GM18873 (cell line): ENCODE results near the gene CLTCL1.
"Not testable (repeated sequence)": the region's sequence is repeated elsewhere in the genome, so short reads cannot be mapped to it uniquely, and the experiment has no call there.

Experiments
- ATAC-seq: cut with Tn5 transposase; IDR thresholded peaks from one replicate; pipeline ENCODE4 v1.9.1; 2021; ENCODE audit warnings: mild to moderate bottlenecking, moderate library complexity, moderate number of reproducible peaks; ENCODE audit not compliant: unreplicated experiment, low FRiP score

The CLTCL1 gene

DNA sequence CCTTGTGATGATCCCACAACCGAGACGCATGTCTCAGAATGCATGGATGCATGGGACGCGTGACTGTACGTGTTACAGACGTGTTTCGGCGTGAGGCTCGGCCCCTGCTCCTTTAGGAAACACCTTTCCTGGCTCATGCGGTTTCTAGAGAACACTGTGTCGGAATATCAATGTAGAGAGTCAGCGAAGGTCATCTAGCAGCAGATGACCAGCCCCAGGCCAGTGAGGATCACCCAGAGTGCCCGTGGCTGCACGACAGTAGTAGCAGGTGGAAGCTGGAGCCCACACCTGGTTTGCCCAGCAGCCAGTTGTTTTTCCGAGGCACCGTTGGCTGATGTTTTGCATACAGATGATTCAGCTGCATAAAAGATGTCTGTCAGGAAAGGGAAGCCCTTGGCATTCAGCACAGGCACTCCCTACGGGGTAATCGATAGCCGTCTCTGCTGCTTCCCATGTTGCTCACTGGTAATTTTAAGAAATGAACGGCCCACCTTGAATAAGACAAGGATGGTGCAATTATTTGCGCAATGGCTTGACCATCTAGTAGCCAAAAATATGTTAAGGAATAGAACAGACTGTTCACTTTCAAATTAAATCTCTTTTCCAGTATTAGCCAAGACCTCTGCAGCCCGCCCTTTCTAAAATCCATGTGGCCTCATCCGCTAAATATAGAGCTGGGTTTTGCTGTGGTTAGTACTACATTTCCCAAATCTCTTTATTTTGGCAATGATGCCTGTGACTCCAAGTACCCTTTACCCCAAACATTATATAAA lies 1.1 kb upstream of the CLTCL1 start:
- no peak for ATAC-seq

- ATAC-seq = no peak
Observed at GRCh38 chr22:19291218-19291579, 320 bp downstream of the CLTCL1 start.

DNA sequence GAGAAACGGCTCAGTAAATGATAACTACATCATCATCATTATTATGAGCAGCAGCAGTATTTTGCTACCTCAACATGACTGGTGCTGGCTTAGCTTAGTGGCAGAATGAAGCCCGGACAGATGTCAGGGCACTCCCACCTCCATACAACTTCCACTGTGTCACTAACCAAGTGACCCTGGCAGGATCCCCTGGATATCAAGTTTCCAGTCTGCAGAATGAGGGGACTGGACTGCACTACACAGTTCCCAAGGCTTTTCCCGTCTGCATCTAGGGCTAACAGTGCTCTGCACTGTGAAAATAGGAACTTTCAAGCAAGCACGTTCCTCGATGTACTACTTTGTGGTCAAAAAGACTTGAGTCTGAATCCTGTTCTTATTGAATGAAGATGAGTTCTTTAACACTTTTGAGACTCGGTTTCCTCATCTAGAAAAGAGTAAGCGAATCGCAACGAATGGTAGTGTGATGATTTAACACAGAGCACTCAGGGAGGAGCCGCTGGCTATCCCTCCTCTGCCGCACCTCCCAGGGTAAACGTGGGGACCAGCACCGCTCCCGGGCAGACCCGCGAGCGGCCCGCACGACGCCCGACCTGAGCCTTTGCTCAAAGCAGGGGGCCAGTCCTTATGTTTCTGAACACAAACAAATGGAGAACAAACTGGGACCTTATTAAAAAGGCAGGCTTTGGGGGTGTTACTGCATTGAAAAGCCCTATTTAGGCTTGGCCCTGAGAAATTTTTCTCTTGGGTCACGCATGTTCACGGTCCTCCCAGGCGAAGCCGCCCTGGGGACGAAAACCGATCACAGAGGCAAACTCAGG lies 910 bp downstream of the CLTCL1 start:
- ATAC-seq = no peak

- no peak for ATAC-seq
Observed at GRCh38 chr22:19289475-19290161, 1.9 kb downstream of the CLTCL1 start.

GRCh38 chr22:19287889-19288288 lies 3.6 kb downstream of the CLTCL1 start:
- ATAC-seq = no peak

GRCh38 chr22:19287076-19287707 lies 4.3 kb downstream of the CLTCL1 start:
- ATAC-seq = no peak

- ATAC-seq = no peak
Observed at GRCh38 chr22:19285831-19286230, 5.7 kb downstream of the CLTCL1 start.

GRCh38 chr22:19279143-19279542 lies 12.4 kb downstream of the CLTCL1 start:
- ATAC-seq = not testable (repeated sequence)

DNA sequence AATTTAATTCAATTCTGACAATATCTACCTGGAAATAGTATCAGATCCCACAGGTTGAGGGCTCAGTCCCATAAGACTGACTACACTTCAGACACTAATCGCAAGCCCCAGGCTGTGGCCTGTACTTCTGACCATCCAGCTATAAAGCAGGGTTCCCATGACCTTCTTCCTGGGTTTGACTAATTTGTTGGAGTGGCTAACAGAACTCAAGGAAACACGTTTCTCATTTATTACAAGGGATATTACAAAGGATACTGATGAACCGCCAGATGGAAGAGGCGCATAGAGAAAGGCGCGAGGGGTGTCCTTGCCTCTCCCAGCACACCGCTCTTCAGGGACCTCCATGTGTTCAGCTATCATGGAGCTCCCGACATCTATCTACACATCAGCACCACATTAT lies 13.7 kb downstream of the CLTCL1 start:
- ATAC-seq = no peak

DNA sequence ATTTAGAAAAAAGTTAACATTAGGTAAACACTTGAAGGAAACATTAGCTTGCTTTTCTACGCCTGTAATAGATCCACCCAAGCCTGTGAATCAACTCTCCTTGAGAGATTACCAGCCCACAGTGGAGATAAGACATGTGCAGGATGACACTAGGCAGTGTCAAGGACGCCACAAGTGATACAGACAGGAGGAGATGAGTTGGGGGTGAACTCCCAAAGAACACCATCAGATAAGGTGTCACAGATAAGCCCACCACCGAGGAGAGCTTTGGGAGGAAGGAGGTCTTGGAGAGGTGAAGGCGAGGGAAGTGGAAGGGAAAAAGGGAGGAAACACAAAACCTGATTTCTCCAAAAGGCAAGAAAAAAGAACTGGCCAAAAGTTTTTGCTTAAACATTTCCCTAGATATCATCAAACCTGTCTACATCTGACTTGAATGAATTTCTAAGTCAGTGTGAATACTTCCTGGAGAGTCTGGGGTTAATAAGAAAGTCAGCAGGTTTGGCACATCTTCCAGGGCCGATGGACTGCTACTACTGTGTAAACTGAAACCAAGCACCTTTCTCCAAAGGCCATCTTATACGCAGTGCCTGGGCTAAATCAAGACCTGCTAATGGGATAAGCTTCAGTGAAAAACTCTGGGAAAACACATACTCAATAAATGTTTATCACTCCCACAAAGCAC lies 15.5 kb downstream of the CLTCL1 start:
- ATAC-seq = no peak

- no peak for ATAC-seq
Observed at GRCh38 chr22:19275513-19275912, 16.0 kb downstream of the CLTCL1 start.

DNA sequence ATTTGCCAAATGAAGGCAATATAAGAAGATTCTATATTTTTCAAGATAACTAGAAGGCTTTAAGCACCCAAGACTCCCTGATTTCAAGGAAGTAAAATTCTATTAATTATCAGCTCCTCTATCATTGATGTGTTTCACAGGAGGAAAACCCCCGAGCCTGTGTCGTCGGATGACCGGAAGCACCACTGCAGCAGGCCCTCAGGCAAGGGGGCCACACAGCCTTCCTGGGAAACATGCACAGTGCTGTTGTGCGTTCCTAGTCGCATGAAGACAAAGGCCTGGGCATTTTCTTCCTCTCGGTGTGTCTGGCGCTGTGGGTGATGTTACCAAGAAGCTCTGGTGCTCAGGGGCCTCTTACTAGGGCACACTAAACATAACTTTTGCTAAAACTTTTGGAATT lies 16.4 kb downstream of the CLTCL1 start:
- no peak for ATAC-seq

GRCh38 chr22:19271856-19272535 lies 19.5 kb downstream of the CLTCL1 start:
- ATAC-seq = no peak

DNA sequence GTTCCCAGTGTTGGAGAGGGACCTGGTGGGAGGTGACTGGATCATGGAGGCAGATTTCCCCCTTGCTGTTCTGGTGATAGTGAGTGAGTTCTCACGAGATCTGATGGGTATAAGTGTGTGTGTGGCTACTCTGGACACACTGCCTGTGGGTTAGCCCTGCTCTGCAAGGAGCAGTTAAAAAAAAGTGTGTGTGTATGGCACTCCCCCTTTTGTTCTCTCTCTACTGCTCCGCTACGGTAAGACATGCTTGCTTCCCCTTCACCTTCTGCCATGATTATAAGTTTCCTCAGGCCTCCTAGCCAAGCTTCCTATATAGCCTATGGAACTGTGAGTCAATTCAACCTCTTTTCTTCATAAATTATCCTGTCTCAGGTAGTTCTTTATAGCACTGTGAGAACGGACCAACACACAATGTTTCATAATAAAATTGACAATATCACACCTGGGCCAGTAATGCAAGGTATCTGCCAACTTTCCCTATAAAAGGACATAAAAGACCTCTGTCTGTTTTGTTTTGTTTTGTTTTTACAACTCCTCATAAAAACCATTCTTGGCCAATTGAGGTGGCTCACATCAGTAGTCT lies 20.2 kb downstream of the CLTCL1 start:
- no peak for ATAC-seq

DNA sequence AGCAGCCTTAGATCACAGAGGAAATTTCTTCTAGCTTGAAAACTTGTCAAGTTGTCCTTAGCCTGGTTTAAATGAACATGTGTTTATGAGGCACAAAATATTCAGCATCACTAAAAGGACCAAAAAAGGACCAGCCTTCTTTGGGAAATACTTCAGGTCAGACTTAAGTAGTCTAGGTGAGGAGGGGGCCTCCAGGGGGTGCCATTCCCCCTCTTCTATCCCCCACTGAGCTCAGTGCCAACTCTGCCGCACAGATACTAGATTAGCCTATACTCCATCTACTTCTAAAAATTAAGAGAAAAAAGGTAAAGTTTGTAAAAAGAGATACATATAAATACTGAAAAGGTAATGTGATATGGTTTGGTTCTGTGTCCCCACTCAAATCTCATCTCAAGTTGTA lies 20.6 kb downstream of the CLTCL1 start:
- ATAC-seq = no peak

- ATAC-seq = no peak
Observed at GRCh38 chr22:19266547-19267086, 24.9 kb downstream of the CLTCL1 start.

DNA sequence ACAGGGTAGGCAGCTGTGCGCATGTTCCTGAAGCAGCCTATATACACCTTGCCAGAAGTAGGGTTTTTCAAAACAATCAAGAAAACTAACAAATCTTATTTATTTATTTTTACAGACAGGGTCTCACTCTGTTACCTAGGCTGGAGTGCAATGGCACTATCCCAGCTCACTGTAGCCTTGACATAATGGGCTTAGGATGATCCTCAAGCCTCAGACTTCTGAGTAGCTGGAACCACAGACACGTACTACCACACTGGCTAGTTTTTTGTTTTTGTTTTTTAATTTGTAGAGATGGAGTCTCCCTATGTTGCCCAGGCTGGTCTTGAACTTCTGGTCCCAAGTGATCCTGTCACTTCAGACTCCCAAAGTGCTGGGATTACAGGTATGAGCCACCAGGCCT lies 25.7 kb downstream of the CLTCL1 start:
- no peak for ATAC-seq

DNA sequence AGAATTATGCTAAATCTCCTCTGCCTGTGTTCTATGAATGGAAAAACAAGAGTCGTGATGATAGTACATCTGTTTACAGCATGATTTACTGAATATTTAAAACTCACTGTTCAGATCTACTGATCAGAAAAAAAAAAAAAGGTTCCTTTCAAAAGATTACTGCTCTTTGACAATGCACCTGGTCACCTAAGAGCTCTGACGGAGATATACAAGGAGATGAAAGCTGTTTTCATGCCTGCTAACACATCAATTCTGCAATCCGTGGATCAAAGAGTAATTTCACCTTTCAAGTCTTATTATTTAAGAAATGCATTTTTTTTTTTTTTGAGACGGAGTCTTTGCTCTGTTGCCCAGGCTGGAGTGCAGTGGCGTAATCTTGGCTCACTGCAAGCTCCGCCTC lies 30.7 kb downstream of the CLTCL1 start:
- ATAC-seq = no peak

DNA sequence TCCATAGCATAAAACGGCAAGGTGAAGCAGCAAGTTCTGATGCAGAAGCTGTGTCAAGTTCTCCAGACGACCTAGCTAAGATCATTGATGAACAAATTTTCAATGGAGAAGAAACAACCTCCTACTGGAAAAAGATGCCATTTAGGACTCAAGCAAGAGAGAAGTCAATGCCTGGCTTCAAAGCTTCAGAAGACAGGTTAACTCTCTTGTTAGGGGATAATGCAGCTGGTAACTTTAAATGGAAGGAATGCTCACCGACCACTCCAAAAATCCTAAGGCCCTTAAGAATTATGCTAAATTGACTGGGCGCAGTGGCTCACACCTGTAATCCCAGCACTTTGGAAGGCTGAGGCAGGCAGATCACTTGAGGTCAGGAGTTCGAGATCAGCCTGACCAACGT lies 31.3 kb downstream of the CLTCL1 start:
- ATAC-seq = no peak
